Amniotic stem cell (primary cell): ENCODE results near the gene CORO2A.
"Not testable (repeated sequence)": the region's sequence is repeated elsewhere in the genome, so short reads cannot be mapped to it uniquely, and the experiment has no call there.

Source experiments
- DNase-seq: peaks from one replicate; lab custom pipeline; 2025; lab: John Stamatoyannopoulos, UW

Gene CORO2A

DNA sequence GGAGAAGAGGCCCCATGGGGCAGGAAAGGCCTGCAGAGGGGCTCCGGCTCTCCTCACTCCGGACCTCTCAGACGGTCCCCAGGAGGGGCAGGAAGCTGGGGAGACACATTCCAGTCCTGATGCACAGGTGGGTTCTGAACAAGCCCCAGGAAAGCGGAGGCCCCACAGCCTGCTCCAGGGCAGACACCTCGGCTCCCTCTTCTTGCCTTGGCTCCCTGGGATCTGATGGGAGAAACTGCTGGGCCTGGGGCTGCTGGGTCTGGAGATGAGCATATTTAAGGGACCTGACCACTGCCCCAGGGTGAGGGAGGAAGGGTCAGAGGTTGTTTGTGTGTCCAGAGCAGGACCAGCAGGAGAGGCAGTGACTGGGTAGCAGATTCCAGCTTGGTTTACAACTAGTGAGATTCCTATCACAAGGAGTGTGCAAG lies 1.2 kb downstream of the CORO2A start:
- no peak for DNase-seq

DNA sequence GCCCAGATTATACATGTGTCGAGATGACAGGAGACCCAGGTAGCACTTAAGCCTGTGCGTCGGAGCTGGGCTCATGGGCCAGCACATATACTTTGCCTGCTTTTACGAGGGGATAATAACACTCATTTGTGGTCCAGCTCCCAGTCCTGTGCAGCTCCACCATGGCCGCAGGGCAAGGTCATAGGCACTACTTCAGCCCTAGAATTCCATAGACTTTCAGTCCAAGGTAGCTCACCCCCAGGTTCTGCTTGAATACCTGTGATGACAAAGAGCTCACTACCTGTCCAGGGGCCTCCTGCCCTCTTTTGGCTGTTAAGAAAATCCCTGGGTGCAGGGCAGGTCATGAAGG lies 1.7 kb downstream of the CORO2A start:
- no peak for DNase-seq

DNA sequence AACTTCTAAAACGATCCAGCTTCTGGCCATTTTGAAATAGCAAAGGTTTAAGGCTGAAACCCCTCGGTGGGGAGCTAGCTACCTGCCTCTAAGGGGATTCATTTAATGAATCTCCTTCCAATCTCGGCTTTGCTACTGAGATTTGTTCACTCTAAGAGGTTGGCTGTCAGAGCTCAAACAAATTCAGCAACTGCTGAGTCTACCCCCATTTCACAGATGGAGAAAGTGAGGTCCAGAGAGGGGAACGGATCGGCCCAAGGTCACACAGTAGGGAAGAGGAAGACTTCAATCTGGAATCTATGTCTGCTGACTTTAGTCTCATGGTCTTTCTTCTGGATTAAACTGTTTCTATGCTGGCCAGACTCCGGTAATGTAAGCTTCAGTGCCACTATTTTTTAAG lies 3.0 kb downstream of the CORO2A start:
- DNase-seq: no peak

DNA sequence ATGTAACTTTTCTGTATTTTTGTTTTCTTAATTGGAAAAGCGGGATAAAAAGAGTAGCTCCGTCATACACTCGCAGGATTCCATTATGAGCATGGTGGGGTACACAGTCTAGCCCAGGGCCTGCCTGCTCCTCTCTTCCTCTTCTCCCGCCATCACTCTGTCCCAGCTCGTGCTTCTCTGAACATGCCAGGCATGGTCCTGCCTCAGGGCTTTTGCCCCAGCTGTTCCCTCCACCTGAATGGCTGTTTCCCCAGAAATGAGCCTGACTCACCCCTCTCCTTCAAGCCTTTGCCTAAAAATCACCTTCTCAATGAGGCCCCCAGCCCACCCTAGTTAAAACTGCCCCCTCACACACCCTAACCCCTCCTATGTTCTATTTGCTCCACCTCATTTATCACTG lies 4.5 kb downstream of the CORO2A start:
- DNase-seq: no peak

DNA sequence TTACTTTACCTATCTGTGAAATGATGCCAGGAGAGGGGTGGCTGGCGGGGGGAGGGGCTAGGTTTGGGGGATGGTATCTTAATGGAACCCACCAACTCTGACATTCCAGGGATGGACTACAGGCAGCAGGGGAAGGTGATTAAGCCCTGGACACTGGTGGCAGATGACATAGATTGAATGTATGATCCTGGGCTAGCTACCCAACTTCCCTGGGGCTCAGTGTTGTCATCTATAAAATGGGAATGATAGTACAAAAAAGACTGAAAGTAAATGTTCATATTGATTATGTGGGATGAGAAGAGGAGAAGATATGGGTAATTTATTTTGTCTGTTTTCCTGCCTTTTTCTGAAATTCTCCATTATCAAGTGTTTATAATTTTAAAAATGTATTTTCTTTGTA lies 6.2 kb downstream of the CORO2A start:
- no peak for DNase-seq

DNA sequence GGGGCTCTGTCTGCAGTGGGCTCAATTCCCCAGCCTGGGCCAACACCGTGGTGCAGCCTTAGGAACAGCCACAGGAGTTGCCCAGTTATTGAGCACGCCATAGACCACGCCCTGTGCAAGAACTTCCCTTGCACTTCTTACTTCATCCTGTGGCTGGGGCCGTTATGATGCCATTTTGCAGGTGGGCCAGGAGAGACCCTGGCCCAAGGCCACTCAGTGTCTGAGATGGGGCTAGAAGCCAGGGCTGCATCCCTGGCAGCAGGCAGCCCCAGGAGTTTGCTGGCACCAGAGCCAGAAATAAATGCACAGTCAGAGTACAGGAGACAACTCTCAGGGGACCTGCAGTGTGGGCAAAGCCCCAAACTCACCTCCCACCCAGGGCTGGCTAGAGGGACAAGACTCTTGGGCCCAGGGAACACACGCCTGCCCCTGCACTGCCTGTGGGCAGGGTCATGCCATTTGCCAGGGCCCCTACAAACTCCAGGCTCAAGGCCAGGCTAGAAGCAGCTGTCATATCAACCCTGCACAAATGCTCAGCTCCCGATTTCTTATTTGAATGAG lies 6.7 kb downstream of the CORO2A start:
- no peak for DNase-seq

DNA sequence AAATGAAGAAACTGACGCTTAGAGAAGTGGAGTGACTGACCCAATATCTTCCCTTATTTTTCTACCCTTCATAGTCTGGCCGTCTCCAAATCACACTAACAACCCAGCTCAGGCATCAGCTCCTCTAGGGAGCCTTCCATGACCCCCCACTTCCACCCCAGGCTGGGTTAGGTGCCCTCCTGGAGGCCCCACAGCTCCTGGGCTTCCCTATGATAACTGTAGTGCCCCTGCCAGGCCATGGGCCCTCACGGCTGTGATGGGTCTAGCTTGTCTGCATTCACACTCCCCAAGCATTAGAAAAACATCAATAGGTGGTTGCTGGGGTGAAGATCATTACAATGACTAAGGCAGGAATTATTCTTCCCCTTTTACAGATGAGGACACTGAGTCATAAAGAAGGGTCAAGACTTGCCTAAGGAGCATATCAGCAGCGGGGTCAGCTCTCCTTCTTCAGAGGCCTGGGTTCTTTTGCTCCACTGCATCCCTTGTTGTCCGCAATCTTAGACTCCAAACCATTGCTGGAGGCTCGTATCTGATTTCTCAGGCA lies 7.3 kb downstream of the CORO2A start:
- no peak for DNase-seq

DNA sequence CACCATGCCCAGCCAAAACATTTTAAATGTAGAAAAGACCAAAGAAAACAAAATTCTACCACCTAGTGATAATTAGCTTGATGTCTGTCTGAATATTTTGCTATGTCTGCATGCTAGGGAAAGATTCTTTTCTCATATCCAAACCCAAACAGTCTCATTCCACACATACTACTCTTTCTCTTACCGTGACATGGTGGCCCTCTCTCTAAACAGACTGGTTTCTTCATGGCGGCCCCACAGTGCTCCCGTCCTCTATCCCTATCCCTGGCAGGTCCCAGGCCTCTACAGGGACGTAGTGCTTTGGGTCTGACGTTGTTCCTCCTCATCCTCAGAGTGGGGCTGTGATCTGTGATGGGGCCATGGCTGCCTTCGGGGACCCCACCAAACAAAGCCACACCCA lies 8.1 kb downstream of the CORO2A start:
- no peak for DNase-seq

DNA sequence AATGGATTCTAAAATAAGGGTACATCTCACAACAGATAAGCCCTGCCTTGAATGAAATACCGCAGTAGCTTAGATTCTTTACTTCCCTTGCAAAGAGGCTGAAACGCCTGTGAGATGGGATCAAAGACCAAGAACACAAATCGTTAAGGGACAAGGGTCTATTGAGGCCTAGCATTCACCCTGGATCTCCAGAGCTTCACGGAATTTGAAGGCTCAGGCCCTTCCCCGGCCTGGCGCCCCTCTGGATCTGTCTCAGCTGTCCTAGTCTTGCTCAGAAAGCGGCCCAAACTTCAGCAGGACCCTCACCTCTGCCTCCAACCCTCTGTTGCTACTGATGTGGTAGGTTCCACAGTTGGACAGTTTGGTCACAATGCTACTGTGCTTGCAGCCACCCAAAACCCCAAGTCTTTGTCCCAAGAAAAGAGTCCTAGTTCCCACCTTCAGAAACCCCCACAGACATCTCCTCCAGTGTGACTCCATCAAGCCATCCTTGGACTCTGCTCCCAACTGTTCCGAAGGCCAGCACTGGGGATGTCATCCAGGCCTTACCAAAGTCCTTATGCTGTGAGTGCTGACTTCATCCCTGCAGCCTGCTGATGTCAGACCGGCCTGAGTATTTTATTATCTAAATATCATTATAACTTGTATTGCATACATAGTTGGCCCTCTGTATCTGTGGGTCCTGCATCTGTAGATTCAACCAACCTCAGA lies 9.4 kb downstream of the CORO2A start:
- no peak for DNase-seq

DNA sequence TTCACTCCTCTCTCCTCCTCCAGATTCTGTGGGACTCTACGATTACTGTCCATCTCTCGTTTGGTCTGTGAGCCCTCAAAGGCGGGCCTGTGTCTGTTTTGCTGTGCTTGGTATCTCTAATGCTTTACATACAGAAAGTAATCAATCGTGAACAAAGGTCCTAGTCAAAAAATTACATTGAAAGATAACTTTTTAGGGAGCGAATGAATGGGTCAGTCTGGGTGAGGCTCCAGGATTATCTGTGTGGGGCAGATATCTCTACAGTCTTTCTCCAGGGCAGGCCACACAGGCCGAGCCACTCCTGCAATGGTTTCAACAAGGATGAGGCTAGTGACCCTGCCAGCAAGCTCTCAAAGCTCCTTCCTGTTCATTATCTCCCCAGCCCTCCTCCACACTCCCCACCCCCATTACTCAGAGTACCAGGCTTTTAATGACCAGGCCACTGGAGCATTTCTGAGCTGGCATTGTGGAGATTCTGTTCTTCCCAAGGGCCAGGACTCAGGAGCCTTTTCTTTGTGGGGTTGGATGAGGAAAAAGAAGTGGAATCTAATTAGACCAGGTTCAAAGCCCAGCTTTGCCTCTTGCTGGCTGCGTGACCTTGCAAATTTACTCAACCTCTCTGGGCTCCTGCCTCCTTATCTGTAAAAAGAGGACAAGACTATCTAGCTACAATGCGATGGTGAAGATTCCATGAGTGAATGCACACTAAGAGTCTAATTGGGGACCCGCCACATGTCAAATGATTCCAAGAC lies 10.2 kb downstream of the CORO2A start:
- DNase-seq: no peak

DNA sequence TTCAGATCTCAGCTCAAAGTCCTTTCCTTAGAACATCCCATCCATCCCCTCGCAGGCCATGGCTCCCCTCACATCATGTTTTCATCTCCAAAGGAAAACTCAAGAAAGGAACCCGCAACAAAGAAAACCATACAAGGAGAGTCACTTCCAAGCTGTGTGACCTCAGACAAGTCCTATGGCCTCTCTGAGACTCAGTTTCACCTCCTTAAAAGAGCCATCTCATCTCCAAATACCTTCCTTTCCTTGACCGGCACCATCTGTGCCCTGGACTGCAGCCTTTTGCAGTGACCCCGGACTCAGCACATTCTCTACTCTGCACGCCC lies 10.7 kb downstream of the CORO2A start:
- DNase-seq: no peak

DNA sequence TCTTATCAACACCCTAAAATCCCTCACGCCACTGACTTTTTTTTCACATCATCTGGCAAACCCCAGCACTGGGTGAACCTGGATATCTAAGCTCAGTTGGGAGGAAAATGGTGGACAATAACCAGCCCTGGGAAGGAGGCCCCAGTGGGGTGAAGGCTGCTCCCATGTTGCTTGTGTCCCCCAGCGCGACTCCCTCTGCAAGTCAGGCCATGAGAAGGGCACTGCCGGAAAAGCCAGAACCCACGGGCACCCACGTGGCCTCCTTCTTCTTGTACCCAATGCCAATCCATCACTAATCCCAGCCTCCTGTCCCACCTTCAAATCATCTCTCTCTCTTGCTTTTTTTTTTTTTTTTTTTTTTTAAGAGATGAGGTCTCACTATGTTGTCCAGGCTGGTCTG lies 11.4 kb downstream of the CORO2A start:
- DNase-seq: no peak

DNA sequence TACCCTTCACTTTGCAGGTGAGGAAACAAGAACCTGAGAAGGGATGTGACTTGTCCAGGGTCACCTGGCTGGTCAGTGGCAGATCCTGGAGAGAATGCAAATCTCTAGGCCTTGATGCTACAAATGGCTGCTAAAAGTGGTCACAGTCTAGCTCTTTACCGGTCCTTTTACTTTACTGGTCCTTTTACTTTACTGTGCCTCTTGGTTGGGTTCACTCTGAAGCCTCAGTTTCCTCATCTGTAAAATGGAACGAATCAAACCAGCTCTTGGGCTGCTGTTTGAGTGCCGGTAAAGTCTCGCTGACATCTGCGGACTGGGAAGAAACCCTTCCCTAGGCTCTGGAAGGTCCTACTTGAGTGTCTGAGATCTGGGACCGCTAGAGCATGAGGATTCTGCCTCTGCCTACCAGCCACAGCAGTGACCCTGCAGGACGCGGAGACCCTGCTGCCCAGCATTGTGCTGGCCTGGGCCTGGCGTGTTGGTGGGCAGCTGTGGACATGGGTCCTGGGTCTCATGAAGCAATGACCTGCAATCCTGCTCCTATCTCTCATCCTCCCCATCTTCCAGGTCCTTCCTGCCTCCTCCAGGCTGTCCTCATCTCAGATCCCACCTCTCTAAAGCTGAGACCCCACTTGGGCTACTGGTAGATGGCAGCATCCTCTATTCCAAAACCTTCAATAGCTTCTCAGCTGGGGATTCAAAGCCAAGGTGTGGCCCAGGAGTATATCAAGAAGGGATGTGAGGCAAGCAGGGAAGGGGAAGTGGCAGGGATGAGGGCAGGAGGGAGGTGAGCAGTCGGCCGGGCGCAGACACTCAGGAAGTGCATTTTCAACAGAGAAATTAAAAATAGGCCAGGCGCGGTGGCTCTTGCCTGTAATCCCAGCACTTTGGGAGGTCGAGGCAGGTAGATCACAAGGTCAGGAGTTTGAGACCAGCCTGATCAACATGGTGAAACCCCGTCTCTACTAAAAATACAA lies 13.3 kb downstream of the CORO2A start:
- DNase-seq: no peak

DNA sequence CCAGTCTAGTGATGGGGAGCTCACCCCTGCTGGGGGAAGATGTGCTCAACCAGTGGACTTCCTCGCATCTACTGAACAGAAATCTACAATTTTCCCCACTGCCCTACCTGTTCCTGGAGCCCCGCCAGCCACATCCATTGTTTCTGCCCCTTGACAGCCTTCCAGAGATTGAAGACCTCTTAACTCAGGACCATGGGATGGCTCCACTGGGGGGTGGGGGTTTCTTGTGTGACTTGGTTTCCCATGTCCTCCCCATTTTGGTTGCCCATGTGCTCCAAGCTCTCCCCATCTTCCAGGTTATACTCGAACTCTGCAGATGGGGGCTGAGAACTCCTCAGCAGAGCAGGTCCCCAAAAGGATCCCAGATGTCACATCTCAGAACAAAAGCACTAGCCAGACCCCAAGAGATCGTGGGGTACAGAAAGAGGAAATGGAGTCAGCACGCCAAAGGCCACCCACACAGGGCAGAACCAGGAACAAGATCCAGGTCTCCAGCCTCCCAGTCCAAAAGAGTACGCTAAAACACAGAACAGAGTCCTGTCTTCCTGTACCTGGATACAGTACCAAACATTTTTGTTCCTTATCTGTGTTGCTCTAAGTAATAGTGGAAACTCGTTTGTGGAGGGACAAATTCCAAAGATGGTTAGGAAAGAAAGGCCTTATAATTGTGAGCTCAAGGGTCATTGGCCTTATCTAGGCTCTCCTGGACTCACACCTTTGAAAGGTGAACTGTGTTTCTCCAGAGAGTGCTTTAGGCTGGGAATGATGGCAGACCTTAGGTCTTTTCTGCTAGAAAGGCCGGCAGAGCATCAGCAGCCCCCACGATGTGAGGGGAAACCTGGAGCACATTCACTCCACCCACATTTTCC lies 15.8 kb downstream of the CORO2A start:
- DNase-seq: no peak

DNA sequence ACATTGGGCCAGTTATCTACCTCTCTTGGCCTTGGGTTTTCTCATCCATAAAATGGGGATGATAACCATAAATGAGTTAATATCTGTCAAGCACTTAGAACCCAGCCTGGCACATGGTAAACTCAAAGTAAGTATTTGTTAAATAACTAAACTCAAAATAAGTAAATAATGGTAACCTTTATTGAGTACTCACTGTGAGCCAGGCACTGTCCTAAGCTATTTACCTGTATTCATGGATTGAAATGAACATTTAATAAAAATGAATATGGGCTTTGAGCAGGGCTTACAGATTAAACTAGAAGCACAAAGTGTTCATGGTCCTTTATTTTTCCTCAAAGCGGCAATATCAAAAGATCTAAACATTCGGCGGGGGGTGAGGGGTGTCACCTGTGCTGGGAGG lies 16.7 kb downstream of the CORO2A start:
- no peak for DNase-seq

DNA sequence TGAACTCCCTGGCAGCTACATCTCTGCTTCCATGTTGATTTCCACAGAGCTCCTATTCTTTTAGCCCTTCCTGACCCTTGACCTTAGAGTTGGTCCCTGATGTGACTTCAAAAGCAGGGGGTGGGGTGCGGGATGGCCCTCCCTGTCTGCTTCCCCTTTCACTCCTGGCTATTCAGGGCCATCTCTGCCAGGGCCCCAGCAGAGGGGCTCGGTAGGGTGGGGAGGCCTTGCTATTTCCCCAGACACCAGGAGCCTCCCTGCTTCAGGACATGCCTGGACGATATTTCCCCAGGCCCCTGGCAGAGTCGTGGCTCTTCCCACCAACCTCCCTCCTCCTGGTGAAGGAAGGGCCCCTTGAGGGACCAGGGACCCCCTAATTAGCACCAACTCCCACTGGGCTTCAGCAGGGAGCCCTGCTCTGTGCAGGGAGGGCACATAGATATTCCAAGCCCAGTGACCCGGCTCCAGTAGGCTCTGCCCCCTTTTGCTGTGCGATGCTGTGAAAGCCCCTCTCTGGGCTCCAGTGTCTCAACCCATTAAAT lies 17.3 kb downstream of the CORO2A start:
- DNase-seq: no peak

DNA sequence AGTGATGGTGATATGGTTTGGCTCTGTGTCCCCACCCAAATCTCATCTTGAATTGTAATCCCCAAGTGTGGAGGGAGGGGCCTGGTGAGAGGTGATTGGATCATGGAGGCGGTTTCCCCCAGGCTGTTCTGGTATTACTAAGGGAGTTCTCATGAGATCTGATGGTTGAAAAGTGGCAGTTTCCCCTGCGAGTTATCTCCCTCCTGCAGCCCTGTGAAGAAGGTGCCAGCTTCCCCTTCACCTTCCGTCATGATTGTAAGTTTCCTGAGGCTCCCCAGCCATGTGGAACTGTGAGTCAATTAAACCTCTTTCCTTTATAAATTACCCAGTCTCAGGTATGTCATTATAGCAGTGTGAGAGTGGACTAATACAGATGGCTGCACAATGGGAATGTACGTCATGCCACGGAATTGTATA lies 17.9 kb downstream of the CORO2A start:
- not testable (repeated sequence) for DNase-seq

DNA sequence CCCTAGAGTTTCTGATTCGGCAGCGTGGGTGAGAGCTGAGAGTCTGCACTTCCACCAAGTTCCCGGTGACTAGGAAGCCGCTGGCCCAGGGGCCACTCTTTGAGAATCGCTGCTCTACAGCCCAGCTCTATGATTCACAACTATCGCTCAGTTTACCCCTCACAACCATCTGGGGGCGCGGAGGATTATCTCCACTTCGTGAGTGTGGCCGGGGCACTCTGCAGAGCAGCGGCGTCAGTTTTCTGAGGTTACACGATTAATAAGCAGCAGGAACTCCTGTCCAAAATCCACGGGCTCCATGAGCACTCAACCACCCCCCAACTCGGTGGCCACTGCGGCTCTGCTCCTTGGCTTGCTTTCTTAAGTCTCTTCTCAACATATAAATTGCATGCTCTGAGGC lies 19.3 kb downstream of the CORO2A start:
- no peak for DNase-seq

DNA sequence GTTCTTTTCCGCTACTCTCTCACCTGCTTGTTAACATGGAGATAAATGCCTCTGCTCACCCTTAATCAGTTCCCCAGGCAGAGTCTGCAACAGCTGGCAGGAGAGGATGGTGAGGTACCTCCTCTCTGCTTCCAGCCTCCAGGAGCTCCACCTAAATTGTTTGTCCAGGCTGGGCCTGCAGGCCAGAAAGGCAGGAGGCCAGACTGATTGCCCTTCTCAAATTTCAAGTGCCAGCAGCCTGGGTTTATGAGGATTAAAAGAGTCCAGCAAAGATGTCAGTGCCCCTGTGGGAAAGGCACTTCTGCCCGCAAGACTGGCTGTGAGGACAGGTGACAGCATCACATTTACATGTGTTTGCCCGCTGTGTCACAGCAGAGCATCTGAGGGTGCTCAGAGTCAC lies 19.8 kb downstream of the CORO2A start:
- no peak for DNase-seq

DNA sequence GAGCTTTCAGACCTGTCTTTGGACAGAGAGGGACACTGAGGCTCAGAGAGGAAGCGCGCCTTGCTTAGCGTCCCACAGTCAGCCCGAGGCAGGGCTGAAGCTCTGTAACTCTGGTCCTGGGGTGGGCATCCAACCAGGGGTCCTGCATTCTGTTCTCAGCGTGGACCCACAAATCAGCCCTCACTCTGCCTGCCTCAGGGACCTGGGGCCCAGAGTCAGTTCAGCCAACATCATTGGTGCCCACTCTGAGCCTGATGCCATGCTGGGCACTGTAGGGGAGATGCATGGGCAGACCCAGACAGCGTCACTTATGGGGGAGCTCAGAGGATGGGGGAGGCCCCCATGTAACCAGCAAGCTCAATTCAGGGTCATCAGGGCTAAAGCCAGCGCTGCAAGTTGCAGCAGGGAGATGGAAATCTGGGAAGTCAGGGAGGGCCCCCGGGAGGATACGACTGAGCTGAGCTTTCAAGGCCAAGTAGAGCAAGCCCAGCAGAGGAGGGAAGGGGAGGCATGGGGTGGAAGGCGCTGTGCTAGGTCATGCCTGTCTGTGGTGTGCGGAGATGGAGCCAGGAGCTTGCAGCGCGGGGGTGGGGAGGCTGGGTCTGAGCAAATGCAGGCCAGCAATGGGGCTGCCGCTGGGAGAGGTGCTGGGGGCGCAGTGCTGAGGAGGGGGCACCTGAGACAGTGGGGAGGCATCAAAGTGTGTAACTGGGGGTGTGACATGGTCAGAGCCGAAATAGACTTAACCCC lies 21.1 kb downstream of the CORO2A start:
- no peak for DNase-seq
